MCF 10A (cell line): ENCODE measurements around the gene ABHD2. TPM values are rescaled to one million over a fixed set of nuclear protein-coding genes. Genes with fewer than 3 reads are reported as not detected.

Experiments used
- BruUV-seq: library from RNA; stranded (reverse); fragments of 400-500 nt; replicated peaks from 2 replicates; lab custom pipeline; 2021; lab: Mats Ljungman, UMichigan
- CTCF ChIA-PET: fragments of 300-600 bp; sonication (Branson Sonifier 250); formaldehyde crosslinking; extraction: SDS; loops from one replicate; lab custom pipeline; 2021; ENCODE audit warnings: antibody characterized with exemption, inconsistent platforms; lab: Yijun Ruan, JAX
- POLR2A ChIA-PET: fragments of 300-600, 350-650 bp; sonication (Branson Sonifier 250); formaldehyde crosslinking; extraction: SDS; loops from one replicate; lab custom pipeline; 2020; ENCODE audit warnings: antibody characterized with exemption, inconsistent platforms; lab: Yijun Ruan, JAX
- DNase-seq: peaks from one replicate; pipeline ENCODE4 v3.0.0-alpha.2; 2018; ENCODE audit not compliant: unreplicated experiment
- H3K27ac Mint-ChIP-seq: one replicate; pipeline ENCODE4 v1.8.0; 2022; ENCODE audit warnings: mild to moderate bottlenecking, low read depth, mixed read lengths; ENCODE audit not compliant: unreplicated experiment
- H3K27me3 Mint-ChIP-seq: one replicate; pipeline ENCODE4 v1.8.0; 2022; ENCODE audit warnings: mixed read lengths; ENCODE audit not compliant: insufficient read depth, unreplicated experiment
- H3K36me3 Mint-ChIP-seq: one replicate; pipeline ENCODE4 v1.8.0; 2022; ENCODE audit warnings: mild to moderate bottlenecking, moderate library complexity, mixed read lengths; ENCODE audit not compliant: insufficient read depth, unreplicated experiment
- H3K4me1 Mint-ChIP-seq: one replicate; pipeline ENCODE4 v1.8.0; 2022; ENCODE audit warnings: mixed read lengths; ENCODE audit not compliant: insufficient read depth, unreplicated experiment
- H3K4me3 Mint-ChIP-seq: one replicate; pipeline ENCODE4 v1.8.0; 2022; ENCODE audit warnings: mild to moderate bottlenecking, moderate library complexity, mixed read lengths; ENCODE audit not compliant: unreplicated experiment
- H3K9me3 Mint-ChIP-seq: one replicate; pipeline ENCODE4 v1.8.0; 2022; ENCODE audit warnings: mixed read lengths; ENCODE audit not compliant: unreplicated experiment
- intact Hi-C: fragments of 100-400 bp; cut with micrococcal nuclease; formaldehyde crosslinking; loops from 2 replicates; pipeline ENCODE4 v1.14.1; 2022
- total RNA-seq: library from RNA; stranded (reverse); gene quantifications from 2 replicates; pipeline ENCODE4 v1.2.3, GENCODE V29; 2022
- TF ChIP-seq, protein P1 (sequence below): fragments of 200-600 bp; IDR thresholded peaks from one replicate; pipeline ENCODE4 v1.8.0; 2022; ENCODE audit warnings: antibody characterized with exemption, mild to moderate bottlenecking; ENCODE audit not compliant: unreplicated experiment

The ABHD2 gene
- total RNA-seq, 1 experiment from 2014 or later, result 47.7 TPM

DNA sequence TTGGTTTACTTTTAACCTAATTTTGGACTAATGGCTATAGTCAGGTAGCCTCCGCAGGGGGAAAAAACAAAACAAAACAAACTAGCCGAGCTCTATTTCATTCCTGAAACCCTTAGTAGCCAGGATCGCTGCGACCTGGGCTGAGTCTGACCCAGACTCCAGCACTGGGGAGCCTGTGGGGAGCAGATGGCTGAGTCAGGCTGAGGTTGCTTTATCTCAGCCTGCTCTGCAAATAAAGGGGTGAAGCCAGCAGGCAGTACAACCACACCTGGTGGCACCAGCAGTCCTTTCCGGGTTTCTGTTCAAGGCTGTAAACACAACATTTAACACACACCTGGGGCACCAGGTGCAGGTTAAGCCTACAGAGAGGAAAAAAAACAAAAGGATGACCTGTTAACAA is 27.3 kb downstream of the ABHD2 start:
- Mint-ChIP-seq H3K27ac (peak overlapping the region; percentile 81), H3K27me3 (no peaks in the 10 kb centered on the region), H3K36me3 (peaks cover 31% of the 10 kb centered on the region), H3K4me3 (no peak overlapping the region), H3K9me3 (no peaks in the 10 kb centered on the region), H3K4me1 (peaks cover 33% of the 10 kb centered on the region)
- intact Hi-C loops, result no loop called here
- ChIA-PET POLR2A (interaction anchor here (0.9 to 2.5 kb wide), 4 partner anchors 11 to 27 kb away, joined by 3 to 18 read pairs (median 12); partner anchors contain the start of gene ABHD2), CTCF (interaction anchor here (0.6 to 1.9 kb wide), 6 partner anchors 12 to 62 kb away, joined by 3 to 10 read pairs (median 4); no protein-coding TSS in a partner anchor)
- no TSS peak for BruUV-seq
- no peak for DNase-seq
- TF ChIP-seq, protein P1, sequence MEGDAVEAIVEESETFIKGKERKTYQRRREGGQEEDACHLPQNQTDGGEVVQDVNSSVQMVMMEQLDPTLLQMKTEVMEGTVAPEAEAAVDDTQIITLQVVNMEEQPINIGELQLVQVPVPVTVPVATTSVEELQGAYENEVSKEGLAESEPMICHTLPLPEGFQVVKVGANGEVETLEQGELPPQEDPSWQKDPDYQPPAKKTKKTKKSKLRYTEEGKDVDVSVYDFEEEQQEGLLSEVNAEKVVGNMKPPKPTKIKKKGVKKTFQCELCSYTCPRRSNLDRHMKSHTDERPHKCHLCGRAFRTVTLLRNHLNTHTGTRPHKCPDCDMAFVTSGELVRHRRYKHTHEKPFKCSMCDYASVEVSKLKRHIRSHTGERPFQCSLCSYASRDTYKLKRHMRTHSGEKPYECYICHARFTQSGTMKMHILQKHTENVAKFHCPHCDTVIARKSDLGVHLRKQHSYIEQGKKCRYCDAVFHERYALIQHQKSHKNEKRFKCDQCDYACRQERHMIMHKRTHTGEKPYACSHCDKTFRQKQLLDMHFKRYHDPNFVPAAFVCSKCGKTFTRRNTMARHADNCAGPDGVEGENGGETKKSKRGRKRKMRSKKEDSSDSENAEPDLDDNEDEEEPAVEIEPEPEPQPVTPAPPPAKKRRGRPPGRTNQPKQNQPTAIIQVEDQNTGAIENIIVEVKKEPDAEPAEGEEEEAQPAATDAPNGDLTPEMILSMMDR, result no peak

DNA sequence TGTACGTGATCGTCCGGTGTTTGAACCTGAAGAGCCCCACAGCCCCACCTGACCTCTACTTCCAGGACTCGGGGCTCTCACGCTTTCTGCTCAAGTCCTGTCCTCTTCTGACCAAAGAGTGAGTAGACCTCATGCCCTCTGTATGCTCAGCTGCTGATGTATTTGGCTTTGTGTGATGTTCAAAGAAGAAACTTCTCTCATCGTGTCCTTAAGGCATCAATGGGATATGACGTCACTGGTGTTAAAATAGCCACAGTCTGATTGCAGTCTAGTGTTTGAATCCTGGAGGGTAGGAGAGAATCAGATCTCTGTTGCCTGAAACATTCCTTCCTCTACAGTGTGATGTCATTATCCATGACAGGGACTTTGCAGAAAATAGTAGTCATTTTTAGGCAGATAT is 28.1 kb downstream of the ABHD2 start:
- CTCF ChIA-PET, result interaction anchor here (1.6 to 1.9 kb wide), 2 partner anchors 25 to 59 kb away, joined by 4 to 10 read pairs; no protein-coding TSS in a partner anchor
- Mint-ChIP-seq H3K4me1 (peaks cover 42% of the 10 kb centered on the region), H3K9me3 (no peaks in the 10 kb centered on the region), H3K4me3 (no peak overlapping the region), H3K27me3 (no peaks in the 10 kb centered on the region), H3K36me3 (peaks cover 31% of the 10 kb centered on the region), H3K27ac (peak overlapping the region; percentile 31)
- TF ChIP-seq, protein P1, result no peak
- no TSS peak for BruUV-seq
- intact Hi-C loops, result no loop called here
- DNase-seq, result no peak
- POLR2A ChIA-PET, result interaction anchor here (0.6 to 1.0 kb wide), 3 partner anchors 9 to 26 kb away, joined by 3 read pairs; no protein-coding TSS in a partner anchor

DNA sequence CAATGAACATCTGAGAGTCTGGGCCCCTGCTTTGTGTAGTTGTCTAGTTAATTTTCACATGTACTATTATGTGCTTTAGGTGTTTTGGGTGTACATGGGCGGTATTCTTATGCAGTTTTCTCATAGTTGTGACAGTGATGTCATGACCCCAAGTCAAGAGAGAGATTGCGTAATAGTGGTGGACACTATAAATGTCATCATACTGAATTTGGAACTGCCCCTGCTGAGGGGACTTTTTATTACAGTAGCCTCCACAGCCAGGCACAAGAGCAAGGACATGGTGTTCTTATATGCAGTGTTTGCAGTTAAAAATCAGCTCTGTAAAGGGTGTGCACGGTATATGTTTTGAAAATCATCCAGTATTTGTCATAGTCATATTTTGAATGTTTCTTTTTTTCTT is 29.5 kb downstream of the ABHD2 start:
- Mint-ChIP-seq H3K36me3 (peaks cover 31% of the 10 kb centered on the region), H3K27me3 (no peaks in the 10 kb centered on the region), H3K27ac (peak overlapping the region; percentile 91), H3K4me3 (no peak overlapping the region), H3K9me3 (no peaks in the 10 kb centered on the region), H3K4me1 (peaks cover 47% of the 10 kb centered on the region)
- ChIA-PET CTCF (interaction anchor here (0.6 to 1.6 kb wide), 3 partner anchors 11 to 218 kb away, joined by 3 to 6 read pairs (median 4); no protein-coding TSS in a partner anchor), POLR2A (interaction anchor here (4.7 to 7.8 kb wide), 3 partner anchors 13 to 28 kb away, joined by 40 to 121 read pairs (median 61); partner anchors contain the start of gene ABHD2)
- intact Hi-C loops, result no loop called here
- TF ChIP-seq, protein P1, result no peak
- DNase-seq, result no peak
- BruUV-seq, result no TSS peak

DNA sequence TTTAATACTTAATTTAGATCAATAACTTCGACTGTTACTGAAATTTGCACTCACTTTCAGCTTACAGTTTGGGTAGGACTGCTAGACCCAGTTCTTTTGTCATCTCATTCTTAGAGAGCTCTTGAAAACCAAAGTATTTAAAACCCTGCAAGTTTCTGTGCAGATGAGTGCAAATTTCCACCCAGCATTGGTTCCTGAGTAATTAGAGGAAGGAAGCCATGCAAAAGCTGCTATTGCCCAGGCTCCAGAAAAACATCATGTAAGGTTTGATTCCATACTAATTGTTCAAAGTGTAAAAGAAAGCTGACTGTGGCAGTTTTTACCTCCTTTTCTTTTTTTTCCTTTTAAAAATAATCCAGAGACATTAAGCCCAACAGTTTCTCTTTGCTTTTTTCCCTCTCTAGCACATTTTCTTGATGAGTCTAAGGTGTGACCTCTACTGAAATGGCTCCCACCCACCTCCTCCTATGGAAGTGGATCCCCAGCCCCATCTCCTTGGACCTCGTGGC is 30.3 kb downstream of the ABHD2 start:
- Mint-ChIP-seq H3K27ac (peak overlapping the region; percentile 91), H3K9me3 (no peaks in the 10 kb centered on the region), H3K36me3 (peaks cover 30% of the 10 kb centered on the region), H3K4me3 (no peak overlapping the region), H3K27me3 (no peaks in the 10 kb centered on the region), H3K4me1 (peaks cover 47% of the 10 kb centered on the region)
- TF ChIP-seq, protein P1, result no peak
- no TSS peak for BruUV-seq
- no peak for DNase-seq
- POLR2A ChIA-PET, result interaction anchor here (0.7 to 7.8 kb wide), 5 partner anchors 9 to 504 kb away, joined by 3 to 121 read pairs (median 40); partner anchors contain the start of gene ABHD2
- intact Hi-C loops, result no loop called here
- CTCF ChIA-PET, result interaction anchor here (0.7 to 1.6 kb wide), 6 partner anchors 11 to 34 kb away, joined by 3 to 6 read pairs (median 3); partner anchors contain the start of gene ABHD2
